MCF 10A (cell line): ENCODE results near the gene RAB29. TPM values are rescaled to one million over a fixed set of nuclear protein-coding genes. Genes with fewer than 3 reads are reported as not detected.
"Not testable (repeated sequence)": the region's sequence is repeated elsewhere in the genome, so short reads cannot be mapped to it uniquely, and the experiment has no call there.

ENCODE experiments used
- BruUV-seq: library from RNA; stranded (reverse); fragments of 400-500 nt; replicated peaks from 2 replicates; lab custom pipeline; 2021; lab: Mats Ljungman, UMichigan
- CTCF ChIA-PET: fragments of 300-600 bp; sonication (Branson Sonifier 250); formaldehyde crosslinking; extraction: SDS; loops from one replicate; lab custom pipeline; 2021; ENCODE audit warnings: antibody characterized with exemption, inconsistent platforms; lab: Yijun Ruan, JAX
- POLR2A ChIA-PET: fragments of 300-600, 350-650 bp; sonication (Branson Sonifier 250); formaldehyde crosslinking; extraction: SDS; loops from one replicate; lab custom pipeline; 2020; ENCODE audit warnings: antibody characterized with exemption, inconsistent platforms; lab: Yijun Ruan, JAX
- DNase-seq: peaks from one replicate; pipeline ENCODE4 v3.0.0-alpha.2; 2018; ENCODE audit not compliant: unreplicated experiment
- H3K27ac Mint-ChIP-seq: one replicate; pipeline ENCODE4 v1.8.0; 2022; ENCODE audit warnings: mild to moderate bottlenecking, low read depth, mixed read lengths; ENCODE audit not compliant: unreplicated experiment
- H3K27me3 Mint-ChIP-seq: one replicate; pipeline ENCODE4 v1.8.0; 2022; ENCODE audit warnings: mixed read lengths; ENCODE audit not compliant: insufficient read depth, unreplicated experiment
- H3K36me3 Mint-ChIP-seq: one replicate; pipeline ENCODE4 v1.8.0; 2022; ENCODE audit warnings: mild to moderate bottlenecking, moderate library complexity, mixed read lengths; ENCODE audit not compliant: insufficient read depth, unreplicated experiment
- H3K4me1 Mint-ChIP-seq: one replicate; pipeline ENCODE4 v1.8.0; 2022; ENCODE audit warnings: mixed read lengths; ENCODE audit not compliant: insufficient read depth, unreplicated experiment
- H3K4me3 Mint-ChIP-seq: one replicate; pipeline ENCODE4 v1.8.0; 2022; ENCODE audit warnings: mild to moderate bottlenecking, moderate library complexity, mixed read lengths; ENCODE audit not compliant: unreplicated experiment
- H3K9me3 Mint-ChIP-seq: one replicate; pipeline ENCODE4 v1.8.0; 2022; ENCODE audit warnings: mixed read lengths; ENCODE audit not compliant: unreplicated experiment
- CTCF ChIP-seq: fragments of 200-600 bp; IDR thresholded peaks from one replicate; pipeline ENCODE4 v1.8.0; 2022; ENCODE audit warnings: antibody characterized with exemption, mild to moderate bottlenecking; ENCODE audit not compliant: unreplicated experiment
- intact Hi-C: fragments of 100-400 bp; cut with micrococcal nuclease; formaldehyde crosslinking; loops from 2 replicates; pipeline ENCODE4 v1.14.1; 2022
- total RNA-seq: library from RNA; stranded (reverse); gene quantifications from 2 replicates; pipeline ENCODE4 v1.2.3, GENCODE V29; 2022

The RAB29 gene
- total RNA-seq, 1 experiment from 2014 or later, result 33.6 TPM

DNA sequence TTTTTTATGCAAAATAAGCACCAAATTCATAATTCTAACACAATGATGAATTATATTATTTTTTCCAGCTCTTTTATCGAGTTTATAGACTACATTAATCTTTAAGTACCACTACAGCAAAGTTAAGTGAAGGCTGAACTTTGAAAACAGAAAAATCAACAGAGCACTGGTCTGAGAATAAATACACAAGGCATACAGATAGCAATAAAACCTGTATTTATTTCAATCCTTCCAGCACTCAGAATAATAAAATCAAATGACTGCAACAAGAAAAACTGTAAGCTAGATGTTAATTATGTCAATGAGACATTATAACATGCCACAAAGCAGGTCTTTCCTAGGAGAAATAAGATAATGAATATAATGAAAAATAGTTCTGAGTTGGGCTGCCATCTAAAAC lies 49.8 kb downstream of the RAB29 start:
- ChIA-PET POLR2A (interaction anchor here (0.7 to 15.8 kb wide), 8 partner anchors 9 to 134 kb away, joined by 3 to 220 read pairs (median 8); partner anchors contain the start of gene RAB29), CTCF (interaction anchor here (0.5 to 8.7 kb wide), 5 partner anchors 11 to 137 kb away, joined by 3 to 141 read pairs (median 5); no protein-coding TSS in a partner anchor)
- Mint-ChIP-seq H3K4me3 (no peak overlapping the region), H3K9me3 (no peaks in the 10 kb centered on the region), H3K27ac (peak overlapping the region; percentile 23), H3K27me3 (no peaks in the 10 kb centered on the region), H3K4me1 (peaks cover 4% of the 10 kb centered on the region), H3K36me3 (peaks cover 98% of the 10 kb centered on the region)
- intact Hi-C loops, result no loop called here
- no peak for TF ChIP-seq CTCF
- TSS peak; percentile 1 for BruUV-seq
- DNase-seq, result no peak

DNA sequence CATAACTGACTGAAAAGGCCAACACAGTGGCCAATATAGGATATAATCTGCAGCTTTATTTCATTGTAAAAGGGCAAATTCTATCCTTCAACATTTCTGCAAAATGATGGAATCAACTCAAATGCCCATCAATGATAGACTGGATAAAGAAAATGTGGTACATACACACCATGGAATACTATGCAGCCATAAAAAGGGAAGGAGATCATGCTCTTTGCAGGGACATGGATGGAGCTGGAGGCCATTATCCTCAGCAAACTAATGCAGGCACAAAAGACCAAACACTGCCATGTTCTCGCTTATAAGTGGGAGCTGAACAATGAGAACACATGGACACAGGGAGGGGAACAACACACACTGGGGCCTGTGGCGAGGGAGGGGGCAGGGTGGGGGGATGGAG lies 54.5 kb downstream of the RAB29 start:
- H3K27ac Mint-ChIP-seq, DNase-seq, H3K4me1 Mint-ChIP-seq, intact Hi-C loops, H3K27me3 Mint-ChIP-seq, H3K9me3 Mint-ChIP-seq, H3K4me3 Mint-ChIP-seq, BruUV-seq: not testable (repeated sequence)
- peaks cover 100% of the 10 kb centered on the region for H3K36me3 Mint-ChIP-seq
- ChIA-PET POLR2A (interaction anchor here (0.6 to 15.8 kb wide), 6 partner anchors 9 to 49 kb away, joined by 3 to 220 read pairs (median 10); no protein-coding TSS in a partner anchor), CTCF (interaction anchor here (0.6 to 8.7 kb wide), 5 partner anchors 10 to 146 kb away, joined by 3 to 141 read pairs (median 11); no protein-coding TSS in a partner anchor)

DNA sequence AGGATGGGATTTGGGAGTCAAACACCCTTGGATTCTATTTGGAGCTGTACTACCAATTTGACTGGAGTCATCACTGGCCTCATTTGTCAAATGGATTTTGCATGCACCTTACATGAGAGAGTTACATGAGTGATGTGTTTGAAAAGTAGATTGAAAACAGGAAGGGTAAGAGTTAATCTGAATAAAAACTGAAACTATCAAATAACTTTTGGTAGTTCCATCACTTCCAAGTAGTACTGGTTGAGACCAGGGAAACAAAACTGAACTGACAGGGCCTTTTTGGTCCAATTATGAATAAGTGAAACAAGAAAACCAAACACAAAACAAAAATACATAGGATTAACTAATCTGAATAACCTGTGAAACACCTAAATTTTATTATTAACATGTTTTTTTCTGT lies 55.5 kb downstream of the RAB29 start:
- intact Hi-C loops, result no loop called here
- DNase-seq, result no peak
- ChIA-PET POLR2A (interaction anchor here (14.4 to 15.8 kb wide), 2 partner anchors 9 to 22 kb away, joined by 148 to 220 read pairs; no protein-coding TSS in a partner anchor), CTCF (interaction anchor here (7.2 to 8.7 kb wide), 2 partner anchors 10 to 61 kb away, joined by 58 to 141 read pairs; no protein-coding TSS in a partner anchor)
- BruUV-seq, result no TSS peak
- no peak for TF ChIP-seq CTCF
- Mint-ChIP-seq H3K36me3 (peaks cover 100% of the 10 kb centered on the region), H3K27ac (no peak overlapping the region), H3K4me1 (peaks cover 10% of the 10 kb centered on the region), H3K27me3 (no peaks in the 10 kb centered on the region), H3K4me3 (no peak overlapping the region), H3K9me3 (no peaks in the 10 kb centered on the region)

DNA sequence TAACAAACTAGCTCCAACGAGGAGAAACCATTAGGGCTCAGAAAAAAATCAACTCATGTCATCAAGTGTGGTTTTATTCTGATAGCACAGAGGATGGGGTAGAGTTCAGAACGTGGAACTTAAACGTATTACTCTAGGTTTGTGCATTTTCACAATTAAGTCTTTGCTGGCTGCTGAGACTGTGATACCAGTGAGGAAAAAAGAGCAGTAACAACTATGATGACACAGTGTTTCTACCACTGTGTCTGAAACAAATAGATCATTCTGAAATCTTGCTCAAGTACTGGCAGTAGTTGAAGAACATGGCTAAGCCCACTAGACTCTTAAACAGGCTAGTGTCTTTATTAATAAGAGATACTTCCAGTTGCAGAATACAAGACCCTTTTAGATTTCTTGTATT lies 56.3 kb downstream of the RAB29 start:
- BruUV-seq, result no TSS peak
- DNase-seq, result no peak
- Mint-ChIP-seq H3K36me3 (peaks cover 100% of the 10 kb centered on the region), H3K27ac (no peak overlapping the region), H3K9me3 (no peaks in the 10 kb centered on the region), H3K27me3 (no peaks in the 10 kb centered on the region), H3K4me1 (peaks cover 18% of the 10 kb centered on the region), H3K4me3 (no peak overlapping the region)
- CTCF ChIA-PET, result interaction anchor here (0.6 to 0.8 kb wide), 2 partner anchors 16 to 29 kb away, joined by 3 read pairs; no protein-coding TSS in a partner anchor
- TF ChIP-seq CTCF, result no peak
- intact Hi-C loops, result no loop called here
- POLR2A ChIA-PET, result interaction anchor here (15.8 kb wide), 1 partner anchor 22 kb away, joined by 220 read pairs; no protein-coding TSS in a partner anchor

Other genes starting within 250 kb of the RAB29 start
- gene ELK4, start 143.5 kb downstream of the RAB29 start, total RNA-seq, result 101 and 109 TPM in 2 replicates
- gene SLC45A3, start 95.0 kb downstream of the RAB29 start, total RNA-seq, result 3.1 and 5.3 TPM in 2 replicates
- 605 and 615 TPM in 2 replicates for gene NUCKS1, start 25.3 kb downstream of the RAB29 start, total RNA-seq
- 48.8 and 49.7 TPM in 2 replicates for gene SLC41A1, start 37.7 kb upstream of the RAB29 start, total RNA-seq
- not detected in 2 replicates for gene PM20D1, start 74.7 kb upstream of the RAB29 start, total RNA-seq
- not detected in 2 replicates for gene SLC26A9, start 168.0 kb upstream of the RAB29 start, total RNA-seq
- gene RAB7B, start 227.9 kb upstream of the RAB29 start, total RNA-seq, result 1.6 and 3.6 TPM in 2 replicates
- 0.79 and 0.81 TPM in 2 replicates for gene CTSE, start 248.4 kb upstream of the RAB29 start, total RNA-seq